Measurements from ENCODE around the gene MICAL3.

The MICAL3 gene

GRCh38 chr22:17924735-17925364 lies 99.5 kb downstream of the MICAL3 start:
- DNase-seq, result no peak

GRCh38 chr22:17924076-17924475 lies 100.3 kb downstream of the MICAL3 start:
- DNase-seq, result no peak

DNA sequence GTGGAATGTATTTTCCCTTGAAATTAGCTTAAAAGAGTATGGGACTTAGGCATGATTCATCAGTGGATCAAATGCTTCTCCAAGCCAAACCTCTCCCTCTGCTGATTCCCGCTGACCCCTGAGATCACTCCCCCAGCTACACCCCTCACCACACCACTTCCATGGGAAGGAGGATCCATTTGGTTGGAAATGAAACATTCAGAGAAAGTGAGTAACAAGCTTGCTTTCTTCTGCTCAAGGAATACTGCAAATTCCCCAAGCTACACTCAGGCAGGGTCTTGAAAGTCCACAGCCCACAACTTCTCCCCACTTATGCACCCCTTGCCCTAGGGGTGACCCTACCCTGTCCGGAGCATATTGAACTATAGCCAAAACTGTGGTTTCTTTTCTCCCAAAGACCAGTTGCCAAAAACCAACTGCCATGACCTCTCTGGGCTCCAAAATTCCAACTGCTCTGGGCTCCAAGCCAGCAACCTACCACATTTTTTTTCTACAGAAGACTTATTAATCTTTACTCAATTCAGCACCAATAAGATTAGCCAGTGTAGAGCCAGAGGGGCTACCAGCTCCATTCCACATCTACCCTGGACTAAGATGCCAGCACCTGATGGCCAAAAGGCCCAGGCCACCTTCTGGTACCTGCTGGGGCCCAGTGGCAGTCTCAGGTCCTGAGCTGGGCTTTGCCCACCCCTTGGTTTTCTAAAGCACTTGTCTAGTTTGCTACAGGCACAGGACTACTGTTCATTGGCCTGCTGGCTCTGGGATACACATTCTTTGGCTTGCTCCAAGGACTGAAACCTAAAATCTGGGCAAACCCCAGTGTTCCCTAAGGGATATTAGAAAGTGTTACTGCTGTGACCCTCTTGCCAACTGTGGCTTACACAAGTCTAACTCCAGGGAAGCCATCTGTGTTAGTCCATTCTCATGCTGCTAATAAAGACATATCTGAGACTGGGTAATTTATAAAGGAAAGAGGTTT lies 101.1 kb downstream of the MICAL3 start:
- DNase-seq, result no peak

DNA sequence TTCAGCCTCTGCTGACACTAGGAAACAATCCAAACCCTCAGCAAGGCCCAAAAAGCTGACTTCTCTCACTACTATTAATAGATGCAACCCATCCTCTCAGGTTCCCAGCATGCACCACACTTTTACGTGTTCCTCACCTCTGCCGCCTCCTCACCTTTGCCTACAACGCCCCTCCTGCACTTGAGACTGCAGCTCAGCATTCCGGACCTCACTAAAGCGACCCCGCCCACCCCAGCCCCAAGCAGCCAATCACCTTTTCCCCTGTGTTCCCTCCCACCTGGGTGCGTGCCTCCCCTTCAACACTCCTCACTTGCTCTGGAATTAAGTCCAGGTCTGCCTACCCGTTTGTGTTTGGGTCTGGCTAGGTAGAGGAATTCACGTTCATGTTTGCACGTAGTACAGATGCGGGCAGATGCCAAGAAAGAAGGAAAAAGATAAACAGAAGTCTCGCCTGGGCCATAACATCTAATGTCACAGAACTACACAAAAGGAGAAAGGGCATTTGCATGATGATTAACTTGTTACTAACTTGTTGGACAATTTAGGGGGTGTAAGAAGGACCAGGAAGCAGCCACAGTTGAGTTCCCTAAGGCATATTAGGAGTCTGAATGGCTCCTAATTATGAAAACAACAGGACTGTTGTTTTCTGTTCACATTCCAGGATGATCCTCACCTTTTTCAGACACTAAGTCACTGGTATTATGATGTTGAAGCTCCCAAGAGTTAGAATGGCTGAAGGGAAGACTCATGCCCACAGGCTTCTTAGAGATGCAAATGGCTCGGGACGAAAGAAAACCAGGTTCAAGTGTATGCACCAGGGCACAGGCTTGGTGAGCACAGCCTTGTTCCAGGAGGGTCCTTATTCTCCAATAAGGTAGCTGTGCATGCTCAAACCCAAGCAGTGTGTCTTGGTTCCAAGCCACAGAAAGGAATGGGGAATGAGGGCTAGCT lies 102.2 kb downstream of the MICAL3 start:
- DNase-seq, result no peak

GRCh38 chr22:17920992-17921650 lies 103.2 kb downstream of the MICAL3 start:
- no peak for DNase-seq

GRCh38 chr22:17920145-17920605 lies 104.2 kb downstream of the MICAL3 start:
- DNase-seq, result no peak

GRCh38 chr22:17919276-17920144 lies 104.9 kb downstream of the MICAL3 start:
- no peak for DNase-seq

DNA sequence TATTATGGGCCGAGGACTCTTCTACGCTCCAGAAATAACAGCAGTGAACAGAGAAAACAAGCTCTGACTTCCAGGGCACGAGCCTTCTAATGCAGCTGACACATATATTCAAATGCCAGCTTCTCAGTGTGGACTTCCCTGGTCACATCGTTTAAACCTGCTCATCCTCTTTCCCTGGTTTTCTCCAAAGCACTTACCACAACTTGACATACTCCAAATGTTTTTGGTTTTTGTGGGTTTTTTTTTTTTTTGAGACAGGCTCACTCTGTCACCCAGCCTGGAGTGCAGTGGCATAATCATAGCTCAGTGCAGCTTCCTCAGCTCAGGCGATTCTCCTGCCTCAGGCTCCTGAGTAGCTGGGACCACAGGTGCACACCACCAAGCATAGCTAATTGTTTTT lies 105.5 kb downstream of the MICAL3 start:
- no peak for DNase-seq

- no peak for DNase-seq
These were observed 106.8 kb downstream of the MICAL3 start for GRCh38 chr22:17917490-17917983.

GRCh38 chr22:17916226-17916889 lies 108.0 kb downstream of the MICAL3 start:
- no peak for DNase-seq

- DNase-seq, result no peak
These were observed 108.7 kb downstream of the MICAL3 start for GRCh38 chr22:17915676-17916075.

DNA sequence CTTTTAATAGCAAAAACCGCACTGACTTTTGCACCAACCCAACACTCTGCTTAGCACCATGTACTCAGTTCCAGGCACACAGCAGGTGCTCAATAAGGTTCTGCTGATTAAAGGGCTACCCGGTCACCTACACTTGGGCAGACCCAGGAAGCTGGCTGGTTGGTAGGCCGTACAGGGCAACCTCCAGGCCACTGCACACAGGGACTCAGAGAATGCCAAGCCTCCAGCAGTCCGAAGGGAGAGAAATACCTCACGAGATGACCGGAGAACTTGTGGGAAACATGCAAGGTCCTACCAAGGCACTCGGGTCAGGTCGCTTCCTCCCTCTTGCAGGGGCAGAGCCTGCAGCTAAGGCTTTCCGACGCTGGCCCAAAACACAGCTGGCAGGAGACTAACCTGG lies 109.2 kb downstream of the MICAL3 start:
- DNase-seq, result no peak

GRCh38 chr22:17914474-17914873 lies 109.9 kb downstream of the MICAL3 start:
- DNase-seq, result no peak

DNA sequence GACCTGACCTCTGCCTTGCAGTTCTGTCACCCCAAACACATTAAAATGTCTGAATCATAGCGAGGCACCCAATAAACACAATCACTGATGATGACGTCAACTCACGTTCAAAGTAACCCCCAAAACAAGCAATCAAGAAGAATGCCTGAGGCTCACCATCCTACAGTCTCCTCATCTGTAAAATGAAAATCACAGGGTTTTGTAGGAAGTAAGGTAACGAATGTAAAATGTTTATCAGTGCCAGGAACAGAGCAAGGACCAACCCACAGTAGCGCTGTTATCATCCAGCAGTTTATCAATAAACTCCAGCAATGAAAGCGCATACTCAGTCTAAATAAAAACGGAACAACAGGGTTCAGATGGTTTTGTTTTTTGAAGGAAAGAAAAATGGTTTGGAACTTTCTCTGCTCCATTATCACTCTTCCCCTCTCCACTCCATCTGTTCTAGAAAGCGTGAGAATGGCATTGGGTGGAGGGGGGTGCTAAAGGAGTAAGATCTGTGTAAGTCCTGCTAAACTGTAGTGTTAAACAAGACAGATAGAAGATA lies 110.5 kb downstream of the MICAL3 start:
- DNase-seq, result no peak

DNA sequence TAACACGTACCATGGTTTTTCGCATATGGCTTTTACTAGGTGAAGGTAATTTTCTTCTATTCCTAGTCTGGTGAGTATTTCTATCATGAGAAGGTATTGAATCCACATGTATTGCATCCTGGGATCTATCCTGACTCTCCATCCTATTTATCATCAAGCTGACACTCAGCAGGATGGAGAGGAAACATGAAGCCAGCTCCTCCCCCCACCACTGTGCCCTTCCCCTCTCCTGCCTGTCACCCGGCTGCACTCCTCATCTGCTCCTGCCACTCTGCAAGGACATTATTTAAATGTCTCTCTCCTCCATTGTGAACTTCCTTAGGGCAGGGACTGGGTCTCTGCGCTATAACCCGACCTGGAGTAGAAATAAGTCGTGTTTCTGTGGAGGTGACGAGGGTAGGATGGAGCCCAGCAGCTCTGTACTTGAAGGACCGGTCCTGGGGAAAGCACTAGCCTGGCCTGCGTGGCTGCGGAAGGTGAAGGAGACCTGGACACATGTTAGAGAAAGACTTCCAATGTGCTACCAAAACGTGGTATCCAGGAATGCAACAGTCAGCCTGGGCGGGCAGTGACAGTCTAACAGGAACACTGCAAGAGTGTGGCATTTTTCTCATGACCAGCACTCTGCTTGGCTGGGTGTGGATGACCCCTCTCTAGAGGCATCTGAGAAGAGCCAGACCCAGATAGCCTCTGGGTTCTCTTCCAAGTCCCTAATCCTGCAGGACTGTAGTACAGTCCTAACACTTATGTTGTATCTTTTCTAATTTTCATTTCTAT lies 111.2 kb downstream of the MICAL3 start:
- DNase-seq, result no peak

- DNase-seq, result no peak
These were observed 112.5 kb downstream of the MICAL3 start for GRCh38 chr22:17911887-17912286.

DNA sequence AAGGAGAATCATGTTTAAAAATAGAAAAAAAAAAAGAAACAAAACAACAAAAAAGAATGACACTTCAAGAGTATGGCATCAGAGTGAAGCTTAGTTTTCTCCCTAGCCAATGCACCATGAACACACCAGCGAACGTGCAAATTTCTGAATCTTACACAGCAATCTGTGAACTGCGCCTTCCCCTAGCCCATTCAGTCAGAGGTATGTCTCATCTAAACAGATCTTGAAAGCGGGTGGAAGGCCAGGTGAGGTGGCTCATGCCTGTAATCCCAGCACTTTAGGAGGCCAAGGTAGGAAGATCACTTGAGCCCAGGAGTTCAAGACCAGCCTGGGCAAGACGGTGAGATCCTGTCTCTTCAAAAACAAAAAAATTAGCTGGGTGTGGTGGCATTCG lies 113.1 kb downstream of the MICAL3 start:
- no peak for DNase-seq

DNA sequence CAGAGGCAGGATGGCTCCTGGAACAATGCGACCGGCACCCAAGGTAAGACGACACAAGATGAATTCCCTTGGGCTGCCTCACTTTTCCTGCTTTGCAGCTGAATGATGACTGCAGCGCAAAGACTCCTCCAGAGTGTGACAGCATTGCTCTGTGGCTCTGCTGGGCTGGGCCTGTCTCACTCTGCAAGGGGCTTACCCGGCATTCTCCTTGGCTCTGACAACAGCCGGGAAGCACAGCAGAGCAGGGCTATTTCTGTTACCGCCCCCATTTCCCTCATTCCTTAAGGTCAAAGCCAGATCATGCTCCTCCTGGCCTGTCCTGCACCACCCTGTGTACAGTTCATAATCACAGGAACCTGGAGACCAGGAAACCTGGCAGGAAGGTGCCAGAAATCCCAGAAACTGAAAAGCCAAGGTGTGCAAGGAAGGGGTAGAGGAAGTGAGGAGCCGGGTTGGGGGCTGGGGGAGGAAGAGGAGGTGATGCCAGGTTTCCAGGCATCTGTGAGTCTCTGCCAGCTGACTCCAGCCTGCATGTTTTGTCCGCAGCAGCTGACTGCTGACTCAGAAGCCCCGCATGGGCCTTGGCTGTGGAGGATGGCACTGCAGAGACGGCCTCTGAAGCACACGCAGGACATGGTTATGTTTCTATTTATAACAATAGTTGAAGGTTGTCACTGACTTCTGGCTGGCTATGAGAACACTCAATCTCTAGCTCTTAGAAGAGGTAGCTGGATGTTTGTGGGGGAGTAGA lies 113.6 kb downstream of the MICAL3 start:
- DNase-seq, result no peak

- no peak for DNase-seq
These were observed 116.7 kb downstream of the MICAL3 start for GRCh38 chr22:17907748-17908051.
